Measurements from ENCODE around the gene CCR2.
"Not testable (repeated sequence)": the region's sequence is repeated elsewhere in the genome, so short reads cannot be mapped to it uniquely, and the experiment has no call there.

Gene CCR2

GRCh38 chr3:46400000-46400734 is 46.3 kb downstream of the CCR2 start:
- TF ChIP-seq EZH2phosphoT487 (IDR thresholded peaks at IDR 0.05; ENCODE audit: borderline replicate concordance) (no peak), CTCF (conservative IDR thresholded peaks at IDR 0.05; ENCODE audit: low read length) (no peak)
- no peak overlapping the region for H2AFZ ChIP-seq (ENCODE audit: low read length)
- H3K4me1 ChIP-seq (ENCODE audit: insufficient read depth, low read length, poor library complexity, severe bottlenecking) = no peaks in the 10 kb centered on the region
- H3K36me3 ChIP-seq (ENCODE audit: insufficient read depth, low read length) = no peaks in the 10 kb centered on the region
- H3K4me3 ChIP-seq (ENCODE audit: low read length, poor library complexity, severe bottlenecking) = no peak overlapping the region
- no peaks in the 10 kb centered on the region for H3F3A ChIP-seq (ENCODE audit: low read depth)
- H3K27me3 ChIP-seq (ENCODE audit: insufficient read depth, low read length, poor library complexity, severe bottlenecking) = no peaks in the 10 kb centered on the region
- no peaks in the 10 kb centered on the region for H3K79me2 ChIP-seq (ENCODE audit: insufficient read depth, low read length)
- H4K20me1 ChIP-seq (ENCODE audit: insufficient read depth, low read length, poor library complexity, severe bottlenecking) = no peaks in the 10 kb centered on the region
- H3K9me3 ChIP-seq (ENCODE audit: insufficient read depth, low read depth, low read length) = no peaks in the 10 kb centered on the region
- H3K9ac ChIP-seq (ENCODE audit: low read depth, low read length, poor library complexity, severe bottlenecking) = no peak overlapping the region
- H3K4me2 ChIP-seq (ENCODE audit: low read depth, low read length, poor library complexity, severe bottlenecking) = no peak overlapping the region
- H3K9me2 ChIP-seq (replicated peaks; ENCODE audit: low read depth, low read length) = no peaks in the 10 kb centered on the region

GRCh38 chr3:46400846-46401245 is 46.9 kb downstream of the CCR2 start:
- TF ChIP-seq CTCF (conservative IDR thresholded peaks at IDR 0.05; ENCODE audit: low read length) (no peak), EZH2phosphoT487 (IDR thresholded peaks at IDR 0.05; ENCODE audit: borderline replicate concordance) (no peak)
- Histone ChIP-seq H3K79me2 (ENCODE audit: insufficient read depth, low read length) (no peaks in the 10 kb centered on the region), H3K27me3 (ENCODE audit: insufficient read depth, low read length, poor library complexity, severe bottlenecking) (no peaks in the 10 kb centered on the region), H3K9me2 (replicated peaks; ENCODE audit: low read depth, low read length) (no peaks in the 10 kb centered on the region), H3K36me3 (ENCODE audit: insufficient read depth, low read length) (no peaks in the 10 kb centered on the region), H3F3A (ENCODE audit: low read depth) (no peaks in the 10 kb centered on the region), H3K4me3 (ENCODE audit: low read length, poor library complexity, severe bottlenecking) (no peak overlapping the region), H4K20me1 (ENCODE audit: insufficient read depth, low read length, poor library complexity, severe bottlenecking) (no peaks in the 10 kb centered on the region), H3K9ac (ENCODE audit: low read depth, low read length, poor library complexity, severe bottlenecking) (no peak overlapping the region), H2AFZ (ENCODE audit: low read length) (no peak overlapping the region), H3K4me1 (ENCODE audit: insufficient read depth, low read length, poor library complexity, severe bottlenecking) (no peaks in the 10 kb centered on the region), H3K9me3 (ENCODE audit: insufficient read depth, low read depth, low read length) (no peaks in the 10 kb centered on the region), H3K4me2 (ENCODE audit: low read depth, low read length, poor library complexity, severe bottlenecking) (no peak overlapping the region)

- Histone ChIP-seq H3K4me1 (ENCODE audit: insufficient read depth, low read length, poor library complexity, severe bottlenecking) (no peaks in the 10 kb centered on the region), H3K36me3 (ENCODE audit: insufficient read depth, low read length) (no peaks in the 10 kb centered on the region), H3K4me3 (ENCODE audit: low read length, poor library complexity, severe bottlenecking) (no peak overlapping the region), H4K20me1 (ENCODE audit: insufficient read depth, low read length, poor library complexity, severe bottlenecking) (no peaks in the 10 kb centered on the region), H3K4me2 (ENCODE audit: low read depth, low read length, poor library complexity, severe bottlenecking) (no peak overlapping the region), H3K9me2 (replicated peaks; ENCODE audit: low read depth, low read length) (no peaks in the 10 kb centered on the region), H3K9ac (ENCODE audit: low read depth, low read length, poor library complexity, severe bottlenecking) (no peak overlapping the region), H3K9me3 (ENCODE audit: insufficient read depth, low read depth, low read length) (no peaks in the 10 kb centered on the region), H3K27me3 (ENCODE audit: insufficient read depth, low read length, poor library complexity, severe bottlenecking) (no peaks in the 10 kb centered on the region), H3F3A (ENCODE audit: low read depth) (no peaks in the 10 kb centered on the region), H3K79me2 (ENCODE audit: insufficient read depth, low read length) (no peaks in the 10 kb centered on the region), H2AFZ (ENCODE audit: low read length) (no peak overlapping the region)
- TF ChIP-seq EZH2phosphoT487 (IDR thresholded peaks at IDR 0.05; ENCODE audit: borderline replicate concordance) (no peak), CTCF (conservative IDR thresholded peaks at IDR 0.05; ENCODE audit: low read length) (no peak)
Observed at GRCh38 chr3:46401579-46401978, 47.7 kb downstream of the CCR2 start.

- not testable (repeated sequence) for H3K4me2 ChIP-seq (ENCODE audit: low read depth, low read length, poor library complexity, severe bottlenecking); H2AFZ ChIP-seq (ENCODE audit: low read length); H3K9me3 ChIP-seq (ENCODE audit: insufficient read depth, low read depth, low read length); H3K27me3 ChIP-seq (ENCODE audit: insufficient read depth, low read length, poor library complexity, severe bottlenecking); H3K36me3 ChIP-seq (ENCODE audit: insufficient read depth, low read length); H3K9me2 ChIP-seq (replicated peaks; ENCODE audit: low read depth, low read length); H3K4me3 ChIP-seq (ENCODE audit: low read length, poor library complexity, severe bottlenecking); H3K9ac ChIP-seq (ENCODE audit: low read depth, low read length, poor library complexity, severe bottlenecking); H3K4me1 ChIP-seq (ENCODE audit: insufficient read depth, low read length, poor library complexity, severe bottlenecking); H3F3A ChIP-seq (ENCODE audit: low read depth); H3K79me2 ChIP-seq (ENCODE audit: insufficient read depth, low read length); H4K20me1 ChIP-seq (ENCODE audit: insufficient read depth, low read length, poor library complexity, severe bottlenecking)
Observed at GRCh38 chr3:46402902-46403301, 49.0 kb downstream of the CCR2 start.
